HEK293 (cell line): Measurements from ENCODE around the gene WDR1.

Experiments
- CTCF ChIA-PET: fragments of 350-600 bp; formaldehyde crosslinking; extraction: SDS; loops from one replicate; lab custom pipeline; 2021; ENCODE audit warnings: antibody characterized with exemption; lab: Yijun Ruan, JAX
- POLR2A ChIA-PET: fragments of 300-600 bp; formaldehyde crosslinking; extraction: SDS; loops from one replicate; lab custom pipeline; 2020; ENCODE audit warnings: antibody characterized with exemption, inconsistent platforms; lab: Yijun Ruan, JAX
- H3K27ac ChIP-seq: fragments of 200-500 bp; sonication (Bioruptor generic); 2 replicates; pipeline ENCODE4 v1.5.1; 2014; ENCODE audit warnings: low read depth, low read length, control low read depth, inconsistent platforms; ENCODE audit errors: extremely low read depth
- H3K36me3 ChIP-seq, 2 experiments: fragments of 200-500 bp in 1 of 2; sonication (Bioruptor generic) in 1 of 2; 1 replicate in 1 of 2; 2 replicates in 1 of 2; pipeline ENCODE4 v1.5.1; 2014 to 2017; ENCODE audit warnings: inconsistent platforms in 2 of 2, low read length in 2 of 2; ENCODE audit not compliant: control insufficient read depth in 2 of 2, insufficient read depth in 1 of 2
- H3K4me1 ChIP-seq: fragments of 200-500 bp; sonication (Bioruptor generic); 2 replicates; pipeline ENCODE4 v1.5.1; 2014; ENCODE audit warnings: mild to moderate bottlenecking, low read length, inconsistent platforms; ENCODE audit not compliant: control insufficient read depth, insufficient read depth
- H3K4me3 ChIP-seq: 2 replicates; pipeline ENCODE4 v1.5.1; 2011; ENCODE audit warnings: low read depth, mild to moderate bottlenecking, control low read depth, low read length, moderate library complexity
- H3K9me3 ChIP-seq: fragments of 200-500 bp; sonication (Bioruptor generic); 2 replicates; pipeline ENCODE4 v1.5.1; 2014; ENCODE audit warnings: low read depth, low read length, inconsistent platforms; ENCODE audit not compliant: control insufficient read depth, insufficient read depth
- CTCF ChIP-seq: fragments of 450-650 bp; formaldehyde crosslinking; IDR thresholded peaks from 2 replicates; pipeline ENCODE4 v1.5.1; 2016; ENCODE audit warnings: missing biosample characterization, missing genetic modification characterization
- KLF1 ChIP-seq: fragments of 450-650 bp; formaldehyde crosslinking; IDR thresholded peaks from 2 replicates; pipeline ENCODE4 v1.5.1; 2016; ENCODE audit warnings: missing biosample characterization, missing genetic modification characterization
- KLF7 ChIP-seq: fragments of 450-650 bp; formaldehyde crosslinking; IDR thresholded peaks from 2 replicates; pipeline ENCODE4 v1.5.1; 2016; ENCODE audit warnings: missing biosample characterization, missing genetic modification characterization, borderline replicate concordance
- PATZ1 ChIP-seq: fragments of 450-650 bp; formaldehyde crosslinking; IDR thresholded peaks from 2 replicates; pipeline ENCODE4 v1.5.1; 2016; ENCODE audit warnings: missing biosample characterization, missing genetic modification characterization
- PRDM10 ChIP-seq: fragments of 450-650 bp; formaldehyde crosslinking; IDR thresholded peaks from 2 replicates; pipeline ENCODE4 v1.5.1; 2016; ENCODE audit warnings: missing biosample characterization, missing genetic modification characterization
- PRDM4 ChIP-seq: fragments of 450-650 bp; formaldehyde crosslinking; IDR thresholded peaks from 2 replicates; pipeline ENCODE4 v1.5.1; 2017; ENCODE audit warnings: missing biosample characterization, missing genetic modification characterization
- SCRT2 ChIP-seq: fragments of 450-650 bp; formaldehyde crosslinking; IDR thresholded peaks from 2 replicates; pipeline ENCODE4 v1.5.1; 2016; ENCODE audit warnings: missing biosample characterization, missing genetic modification characterization
- TRIM28 ChIP-seq: IDR thresholded peaks from 2 replicates; pipeline ENCODE4 v1.6.1; 2011; ENCODE audit warnings: low read length, control low read depth, borderline replicate concordance
- ZBTB49 ChIP-seq: fragments of 450-650 bp; formaldehyde crosslinking; IDR thresholded peaks from 2 replicates; pipeline ENCODE4 v1.5.1; 2016; ENCODE audit warnings: missing biosample characterization, missing genetic modification characterization, low read depth
- ZBTB7A ChIP-seq: fragments of 450-650 bp; formaldehyde crosslinking; IDR thresholded peaks from 2 replicates; pipeline ENCODE4 v1.5.1; 2016; ENCODE audit warnings: low read depth, missing biosample characterization, missing genetic modification characterization
- ZFP69B ChIP-seq: fragments of 450-650 bp; formaldehyde crosslinking; IDR thresholded peaks from 2 replicates; pipeline ENCODE4 v1.5.1; 2016; ENCODE audit warnings: missing biosample characterization, missing genetic modification characterization
- ZNF311 ChIP-seq: fragments of 450-650 bp; formaldehyde crosslinking; IDR thresholded peaks from 2 replicates; pipeline ENCODE4 v1.5.1; 2017; ENCODE audit warnings: missing biosample characterization, missing genetic modification characterization, borderline replicate concordance
- ZNF654 ChIP-seq: fragments of 450-650 bp; formaldehyde crosslinking; IDR thresholded peaks from 2 replicates; pipeline ENCODE4 v1.5.1; 2016; ENCODE audit warnings: low read depth, missing biosample characterization, missing genetic modification characterization
- ZNF660 ChIP-seq: fragments of 450-650 bp; IDR thresholded peaks from 2 replicates; pipeline ENCODE4 v1.5.1; 2018; ENCODE audit warnings: missing biosample characterization, mild to moderate bottlenecking, missing genetic modification characterization
- ZNF791 ChIP-seq: fragments of 450-650 bp; formaldehyde crosslinking; IDR thresholded peaks from 2 replicates; pipeline ENCODE4 v1.5.1; 2016; ENCODE audit warnings: missing biosample characterization, missing genetic modification characterization

The WDR1 gene

GRCh38 chr4:10066206-10066605 lies 50.4 kb downstream of the WDR1 start (continued):
- TF ChIP-seq SCRT2 (tag by site-specific recombination) (no peak), TRIM28 (no peak), PRDM4 (tag by site-specific recombination) (no peak), PATZ1 (tag by site-specific recombination) (no peak), KLF1 (tag by site-specific recombination) (no peak), KLF7 (no peak)

GRCh38 chr4:10063544-10064300 lies 52.9 kb downstream of the WDR1 start:
- H3K27ac ChIP-seq, result no peak overlapping the region
- H3K4me1 ChIP-seq, result no peaks in the 10 kb centered on the region
- no peaks in the 10 kb centered on the region for H3K9me3 ChIP-seq
- TF ChIP-seq ZNF311 (tag by site-specific recombination) (no peak), PRDM10 (tag by site-specific recombination) (no peak), ZBTB7A (tag by site-specific recombination) (no peak), ZNF654 (tag by site-specific recombination) (peak; percentile 24), CTCF (tag by site-specific recombination) (0 out of 2 replicates have a peak, but pooled peaks have one; percentile 12), ZBTB49 (tag by site-specific recombination) (no peak), ZNF791 (tag by site-specific recombination) (no peak), ZNF660 (no peak), ZFP69B (tag by site-specific recombination) (no peak)
- ChIA-PET POLR2A (no interaction called here), CTCF (interaction anchor here (0.7 to 0.8 kb wide), 2 partner anchors 40 to 44 kb away, joined by 3 read pairs; no protein-coding TSS in a partner anchor)
- H3K36me3 ChIP-seq, result no peaks in the 10 kb centered on the region
- H3K4me3 ChIP-seq, result no peak overlapping the region
